Endodermal cell (in vitro differentiated cells): ENCODE results near the gene CNTLN. TPM values are rescaled to one million over a fixed set of nuclear protein-coding genes. Genes with fewer than 3 reads are reported as not detected.

Experiments used
- DNase-seq: peaks from one replicate; pipeline ENCODE4 v3.0.0-alpha.2; 2017
- H3K27ac ChIP-seq: 2 replicates; pipeline ENCODE4 v1.5.1; 2013; ENCODE audit warnings: mild to moderate bottlenecking, low read depth, low read length, moderate library complexity
- H3K27me3 ChIP-seq: 2 replicates; pipeline ENCODE4 v1.6.1; 2013; ENCODE audit warnings: mild to moderate bottlenecking, low read length, moderate library complexity; ENCODE audit not compliant: insufficient read depth, control insufficient read depth, poor library complexity, severe bottlenecking
- H3K36me3 ChIP-seq: 2 replicates; pipeline ENCODE4 v1.7.0; 2013; ENCODE audit warnings: mild to moderate bottlenecking, low read length, moderate library complexity; ENCODE audit not compliant: control insufficient read depth, insufficient read depth
- H3K4me1 ChIP-seq: one replicate; pipeline ENCODE4 v1.7.0; 2013; ENCODE audit warnings: low read length; ENCODE audit not compliant: control insufficient read depth, insufficient read depth
- H3K4me3 ChIP-seq: 2 replicates; pipeline ENCODE4 v1.5.1; 2013; ENCODE audit warnings: mild to moderate bottlenecking, low read length, moderate library complexity
- H3K9ac ChIP-seq: 2 replicates; pipeline ENCODE4 v1.6.1; 2013; ENCODE audit warnings: mild to moderate bottlenecking, low read length, moderate library complexity; ENCODE audit not compliant: poor library complexity, severe bottlenecking; ENCODE audit errors: extremely low read depth
- H3K9me3 ChIP-seq: 2 replicates; pipeline ENCODE4 v1.6.1; 2013; ENCODE audit warnings: mild to moderate bottlenecking, low read length, moderate library complexity; ENCODE audit not compliant: control insufficient read depth
- H3K27ac Mint-ChIP-seq: 2 replicates; pipeline ENCODE4 v1.8.0; 2020; ENCODE audit warnings: mixed read lengths
- H3K27me3 Mint-ChIP-seq: 2 replicates; pipeline ENCODE4 v1.8.0; 2021; ENCODE audit warnings: mild to moderate bottlenecking, mixed read lengths; ENCODE audit not compliant: insufficient read depth
- H3K36me3 Mint-ChIP-seq: 2 replicates; pipeline ENCODE4 v1.8.0; 2020; ENCODE audit warnings: low read depth, mixed read lengths
- H3K4me1 Mint-ChIP-seq: 2 replicates; pipeline ENCODE4 v1.8.0; 2020; ENCODE audit warnings: mixed read lengths
- H3K4me3 Mint-ChIP-seq: 2 replicates; pipeline ENCODE4 v1.8.0; 2020; ENCODE audit warnings: mild to moderate bottlenecking, moderate library complexity, mixed read lengths
- H3K9me3 Mint-ChIP-seq: 2 replicates; pipeline ENCODE4 v1.8.0; 2020; ENCODE audit warnings: mild to moderate bottlenecking, mixed read lengths
- CTCF ChIP-seq: fragments of 200-600 bp; sonication (generic); conservative IDR thresholded peaks from 2 replicates; pipeline ENCODE4 v1.5.0; 2021; ENCODE audit warnings: antibody characterized with exemption, mild to moderate bottlenecking
- WGBS, 2 experiments: methylation state at CpG; one replicate each; pipeline versions ENCODE4 v1.1.5 to v1.1.7; 2013; ENCODE audit warnings: missing lambda C conversion rate in 2 of 2, mixed read lengths in 1 of 2; ENCODE audit not compliant: insufficient coverage in 1 of 2, insufficient read length in 1 of 2; 5-methylcytosine and 5-hydroxymethylcytosine counted together
- total RNA-seq, 2 donors: library from RNA; stranded (reverse); fragmentation: NEBNext Ultra II Directional in 1 of 2; extraction: Animal tissue kit (Norgen Biotek cat#: 25700) in 1 of 2; gene quantifications; 2 replicates in 1 of 2; 3 replicates in 1 of 2; pipeline ENCODE4 v1.2.1, GENCODE V29; 2021

CNTLN gene
- total RNA-seq, 2 donors from 2014 or later = 12.4 to 13.7 TPM

- no peak overlapping the region for H3K4me3 ChIP-seq
- Mint-ChIP-seq H3K4me3 (no peak overlapping the region), H3K27me3 (no peaks in the 10 kb centered on the region), H3K36me3 (peaks cover 31% of the 10 kb centered on the region), H3K9me3 (peaks cover 30% of the 10 kb centered on the region), H3K4me1 (no peaks in the 10 kb centered on the region), H3K27ac (no peak overlapping the region)
- H3K4me1 ChIP-seq = no peaks in the 10 kb centered on the region
- no peak overlapping the region for H3K27ac ChIP-seq
- TF ChIP-seq CTCF = no peak
- no peak overlapping the region for H3K9ac ChIP-seq
- no peak for DNase-seq
- H3K36me3 ChIP-seq = no peaks in the 10 kb centered on the region
- H3K9me3 ChIP-seq = no peaks in the 10 kb centered on the region
- no peaks in the 10 kb centered on the region for H3K27me3 ChIP-seq
- WGBS, 2 experiments = 96 to 100% methylated on average over 3 to 12 of the region's 12 CpGs
Measured at GRCh38 chr9:17293685-17294084, 158.8 kb downstream of the CNTLN start.

GRCh38 chr9:17294822-17295624 lies 160.2 kb downstream of the CNTLN start:
- Histone ChIP-seq H3K9ac (no peak overlapping the region), H3K9me3 (no peaks in the 10 kb centered on the region), H3K27me3 (no peaks in the 10 kb centered on the region), H3K27ac (no peak overlapping the region), H3K4me3 (no peak overlapping the region), H3K36me3 (no peaks in the 10 kb centered on the region), H3K4me1 (no peaks in the 10 kb centered on the region)
- peak; percentile 40 for DNase-seq
- Mint-ChIP-seq H3K4me3 (no peak overlapping the region), H3K27me3 (no peaks in the 10 kb centered on the region), H3K4me1 (no peaks in the 10 kb centered on the region), H3K27ac (no peak overlapping the region), H3K9me3 (peaks cover 30% of the 10 kb centered on the region), H3K36me3 (peaks cover 31% of the 10 kb centered on the region)
- WGBS, 2 experiments = 83 to 96% methylated on average over 5 to 36 of the region's 41 CpGs
- no peak for TF ChIP-seq CTCF

DNA sequence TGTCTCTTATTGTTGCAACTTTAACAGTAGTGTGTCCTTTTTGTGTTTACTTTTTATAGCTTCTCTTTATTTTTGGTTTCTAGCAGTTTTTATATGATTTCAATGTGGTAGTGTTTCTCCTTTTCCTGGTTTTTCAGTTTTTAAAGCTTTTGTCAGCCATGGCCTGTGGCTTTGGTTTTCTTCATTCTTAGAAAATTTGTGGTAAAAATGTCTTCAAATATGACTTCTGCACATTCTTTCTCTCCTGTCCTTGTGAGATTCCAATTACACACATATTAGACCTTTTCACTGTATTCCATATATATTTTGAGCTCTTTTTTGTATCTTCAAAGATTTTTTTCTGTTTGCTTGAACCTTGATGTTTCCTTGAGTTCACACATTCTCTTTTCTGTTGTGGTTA lies 180.5 kb downstream of the CNTLN start:
- no peak for TF ChIP-seq CTCF
- peaks cover 6% of the 10 kb centered on the region for H3K36me3 Mint-ChIP-seq
- no peak overlapping the region for H3K27ac ChIP-seq
- no peak overlapping the region for H3K9ac ChIP-seq
- no peaks in the 10 kb centered on the region for H3K4me1 ChIP-seq
- H3K4me1 Mint-ChIP-seq = no peaks in the 10 kb centered on the region
- H3K9me3 ChIP-seq = no peaks in the 10 kb centered on the region
- H3K27ac Mint-ChIP-seq = no peak overlapping the region
- H3K36me3 ChIP-seq = no peaks in the 10 kb centered on the region
- H3K4me3 ChIP-seq = no peak overlapping the region
- DNase-seq = no peak
- H3K9me3 Mint-ChIP-seq = no peaks in the 10 kb centered on the region
- no peak overlapping the region for H3K4me3 Mint-ChIP-seq
- H3K27me3 ChIP-seq = no peaks in the 10 kb centered on the region
- H3K27me3 Mint-ChIP-seq = no peaks in the 10 kb centered on the region
